ENCODE data around the gene SRGAP2B.
"Not testable (repeated sequence)": the region's sequence is repeated elsewhere in the genome, so short reads cannot be mapped to it uniquely, and the experiment has no call there.

- TF ChIP-seq POLR2A (IDR thresholded peaks at IDR 0.05; ENCODE audit: low read length); GATA1 (IDR thresholded peaks at IDR 0.05; ENCODE audit: low read depth, low read length): not testable (repeated sequence)
Measured at GRCh38 chr1:145053428-145053827, 41.7 kb downstream of the SRGAP2B start.

Data from erythroblast (primary cell).